Stimulated activated CD8-positive, alpha-beta memory T cell treated with anti-CD3 and anti-CD28 coated beads, Interleukin-12 subunit alpha, Interleukin-12 subunit beta, amount 100 ng/mL, for 24 hours (primary cell): ENCODE measurements around the gene FAM199X.

Source experiments
- DNase-seq: peaks from one replicate; pipeline ENCODE4 v3.0.0-alpha.2; 2020; ENCODE audit errors: extremely low read depth

The FAM199X gene

GRCh38 chrX:104165894-104166734 lies at the start of gene FAM199X:
TSS of gene FAM199X (plus strand) at chrX:104166453. CDS start at chrX:104166786, 333 bp downstream.
- DNase-seq = peak; percentile 69

GRCh38 chrX:104117759-104118158 lies 48.5 kb upstream of the FAM199X start:
- no peak for DNase-seq

- DNase-seq = no peak
Observed at GRCh38 chrX:104118765-104119164, 47.5 kb upstream of the FAM199X start.

- DNase-seq = no peak
Observed at GRCh38 chrX:104122829-104123228, 43.4 kb upstream of the FAM199X start.

- DNase-seq = no peak
Observed at GRCh38 chrX:104126856-104127255, 39.4 kb upstream of the FAM199X start.

GRCh38 chrX:104130808-104131207 lies 35.4 kb upstream of the FAM199X start:
- DNase-seq = no peak

GRCh38 chrX:104134583-104135261 lies 31.5 kb upstream of the FAM199X start:
- no peak for DNase-seq

GRCh38 chrX:104135677-104136076 lies 30.6 kb upstream of the FAM199X start:
- DNase-seq = no peak

GRCh38 chrX:104136241-104137019 lies 29.8 kb upstream of the FAM199X start:
- no peak for DNase-seq

- DNase-seq = no peak
Observed at GRCh38 chrX:104137496-104137895, 28.8 kb upstream of the FAM199X start.

- DNase-seq = no peak
Observed at GRCh38 chrX:104141087-104141760, 25.0 kb upstream of the FAM199X start.

GRCh38 chrX:104151037-104151436 lies 15.2 kb upstream of the FAM199X start:
- no peak for DNase-seq

- peak; percentile 43 for DNase-seq
Observed at GRCh38 chrX:104156630-104157529, 9.4 kb upstream of the FAM199X start, which contains the start of gene SLC25A53. TSS of gene SLC25A53 (minus strand) at chrX:104157009. CDS start at chrX:104105257, 51,752 bp downstream.

- DNase-seq = no peak
Observed at GRCh38 chrX:104166735-104167436, 633 bp downstream of the FAM199X start.

GRCh38 chrX:104168127-104168526 lies 1.9 kb downstream of the FAM199X start:
- DNase-seq = no peak

- DNase-seq = no peak
Observed at GRCh38 chrX:104172121-104172520, 5.9 kb downstream of the FAM199X start.

- DNase-seq = no peak
Observed at GRCh38 chrX:104172788-104173187, 6.5 kb downstream of the FAM199X start.

GRCh38 chrX:104173841-104174240 lies 7.6 kb downstream of the FAM199X start:
- DNase-seq = no peak

- DNase-seq = no peak
Observed at GRCh38 chrX:104183685-104184084, 17.4 kb downstream of the FAM199X start.

GRCh38 chrX:104187931-104188330 lies 21.7 kb downstream of the FAM199X start:
- DNase-seq = no peak
